GM18498 (cell line): ENCODE results near the gene TYR.
"Not testable (repeated sequence)": the region's sequence is repeated elsewhere in the genome, so short reads cannot be mapped to it uniquely, and the experiment has no call there.

Experiments
- ATAC-seq: cut with Tn5 transposase; IDR thresholded peaks from one replicate; pipeline ENCODE4 v1.9.1; 2021; ENCODE audit warnings: mild to moderate bottlenecking, moderate library complexity; ENCODE audit not compliant: unreplicated experiment

The TYR gene

DNA sequence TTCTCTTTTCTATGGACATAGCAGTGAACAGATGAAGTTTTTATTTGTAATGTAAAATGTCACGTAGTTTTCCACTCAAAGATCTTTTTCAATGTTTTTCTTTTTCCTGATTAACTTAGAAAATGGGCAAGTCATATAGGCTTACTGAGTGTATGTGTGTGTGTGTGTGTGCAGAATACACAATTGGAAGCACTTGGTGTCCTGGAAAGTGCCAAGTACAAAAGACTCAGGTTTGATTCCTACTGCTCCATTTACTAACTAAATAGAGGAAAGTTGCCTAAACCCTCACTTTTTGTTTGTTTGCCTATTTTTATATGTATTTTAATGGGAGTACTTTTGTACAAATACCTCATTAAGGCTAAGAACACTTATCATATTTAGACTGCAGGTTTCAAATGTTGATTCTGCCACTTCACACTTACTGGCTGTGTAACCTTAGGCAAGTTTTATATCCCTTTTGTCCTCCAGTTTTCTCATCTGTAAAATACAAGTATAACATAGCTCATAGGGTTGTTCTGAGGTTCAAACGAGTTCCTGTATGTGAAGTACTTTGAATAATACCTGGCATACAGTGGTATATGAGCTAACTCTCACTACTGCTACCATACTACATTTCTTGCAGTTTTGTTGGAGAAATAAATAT is 90.1 kb downstream of the TYR start:
- no peak for ATAC-seq

DNA sequence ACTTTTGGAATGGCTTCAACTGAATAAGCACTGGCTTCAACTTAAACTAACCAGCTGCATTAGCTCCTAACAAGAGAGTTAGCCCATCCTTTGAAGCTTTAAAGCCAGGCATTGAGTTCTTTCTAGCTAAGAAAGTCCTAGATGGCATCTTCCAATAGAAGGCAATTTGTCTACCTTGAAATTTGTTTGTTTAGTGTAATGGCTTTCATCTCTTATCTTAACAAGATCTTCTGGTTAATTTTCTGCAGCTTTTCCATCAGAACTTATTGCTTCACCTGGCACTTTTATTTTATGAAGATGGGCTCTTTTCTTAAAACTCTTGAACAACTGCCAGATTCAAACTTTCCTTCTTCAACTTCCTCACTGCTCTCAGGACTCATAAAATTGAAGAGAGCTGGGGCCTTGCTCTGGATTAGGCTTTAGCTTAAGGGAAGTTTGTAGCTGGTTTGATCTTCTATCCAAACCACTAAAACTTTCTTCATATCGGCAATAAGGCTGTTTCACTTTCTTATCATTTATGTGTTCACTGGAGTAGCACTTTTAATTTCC is 94.9 kb downstream of the TYR start:
- ATAC-seq = not testable (repeated sequence)

DNA sequence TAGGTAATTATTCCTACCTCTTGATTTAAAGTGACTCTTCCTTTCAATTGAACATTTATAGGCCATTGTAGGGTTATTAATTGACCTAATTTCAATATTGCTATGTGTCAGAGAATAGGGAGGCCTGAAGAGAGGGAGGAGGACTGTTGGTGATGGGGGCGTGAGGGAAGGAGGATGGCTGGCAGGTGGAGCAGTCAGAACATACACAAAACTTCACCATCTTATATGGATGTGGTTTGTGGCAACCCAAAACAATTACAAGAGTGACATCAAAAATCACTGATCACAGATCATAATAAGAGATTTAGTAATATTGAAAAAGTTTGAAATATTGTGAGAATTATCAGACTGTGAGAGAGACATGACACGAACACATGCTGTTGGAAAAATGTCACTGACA is 95.5 kb downstream of the TYR start:
- ATAC-seq = not testable (repeated sequence)

DNA sequence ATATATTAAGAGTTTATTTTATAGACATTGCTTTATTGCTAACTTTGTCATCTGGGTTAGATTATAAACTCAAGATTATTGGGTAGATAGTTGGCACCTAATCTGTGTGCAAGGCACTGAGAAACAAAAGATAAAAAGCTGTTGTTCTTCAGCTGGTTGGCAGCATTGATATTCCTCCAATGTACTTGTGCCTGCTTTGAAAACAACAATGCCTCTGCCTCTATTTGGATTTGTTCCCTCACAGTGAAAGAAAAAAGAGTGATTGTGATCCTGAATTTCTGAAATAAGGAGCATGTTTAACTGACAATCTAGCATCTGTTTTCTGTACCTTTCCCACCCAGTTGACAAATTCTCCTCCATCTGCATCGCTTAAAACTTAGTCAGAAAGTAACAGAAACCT is 98.3 kb downstream of the TYR start:
- no peak for ATAC-seq

DNA sequence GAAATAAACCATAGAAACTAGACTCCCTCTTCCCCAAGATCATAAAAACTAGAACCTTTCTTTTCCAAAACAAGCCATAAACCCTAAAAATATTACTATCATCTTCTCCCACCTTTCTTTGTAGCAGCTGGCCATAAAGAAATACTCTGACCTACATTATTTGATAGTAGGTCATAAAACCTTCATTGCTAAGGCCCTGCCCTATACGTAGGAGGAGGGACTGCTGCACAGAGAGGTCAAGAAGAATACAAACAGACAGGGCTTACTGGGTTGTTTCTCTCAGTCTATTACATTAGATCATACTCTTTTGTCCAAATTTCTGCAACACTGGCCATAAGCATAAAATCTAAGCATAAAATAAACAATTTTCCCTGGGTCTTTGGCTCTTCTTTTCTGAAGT is 101.5 kb downstream of the TYR start:
- ATAC-seq = no peak

DNA sequence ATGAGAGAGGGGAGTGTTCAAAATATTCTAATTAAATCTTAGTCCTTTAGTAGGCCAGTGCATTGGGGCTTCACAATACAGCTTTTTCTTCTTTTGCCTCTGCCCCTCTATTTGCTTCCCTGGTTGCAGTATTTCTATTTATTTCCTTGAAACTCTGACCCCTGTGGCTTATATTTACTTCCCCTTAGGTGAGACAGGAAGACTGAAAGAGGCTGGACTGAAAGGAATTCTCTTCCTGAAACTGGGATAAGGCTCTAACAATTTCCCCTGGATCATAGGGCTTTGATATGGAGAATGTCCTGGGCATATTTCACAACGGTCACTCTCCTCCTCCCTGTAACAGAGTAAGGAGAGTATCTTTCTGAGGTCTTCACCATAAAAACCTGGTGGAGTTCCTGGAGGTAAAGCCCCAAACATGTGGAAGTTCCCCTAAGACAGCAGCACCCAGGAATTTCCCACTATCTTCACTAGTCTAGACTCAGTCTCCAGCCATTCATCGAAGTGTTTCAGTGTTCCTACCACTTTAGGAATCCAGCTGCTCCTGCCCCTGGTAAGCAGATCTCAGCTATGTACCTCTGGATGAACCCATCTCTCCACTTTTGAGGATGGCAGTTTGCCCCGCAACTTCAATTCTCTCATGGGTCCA is 103.5 kb downstream of the TYR start:
- ATAC-seq = not testable (repeated sequence)

DNA sequence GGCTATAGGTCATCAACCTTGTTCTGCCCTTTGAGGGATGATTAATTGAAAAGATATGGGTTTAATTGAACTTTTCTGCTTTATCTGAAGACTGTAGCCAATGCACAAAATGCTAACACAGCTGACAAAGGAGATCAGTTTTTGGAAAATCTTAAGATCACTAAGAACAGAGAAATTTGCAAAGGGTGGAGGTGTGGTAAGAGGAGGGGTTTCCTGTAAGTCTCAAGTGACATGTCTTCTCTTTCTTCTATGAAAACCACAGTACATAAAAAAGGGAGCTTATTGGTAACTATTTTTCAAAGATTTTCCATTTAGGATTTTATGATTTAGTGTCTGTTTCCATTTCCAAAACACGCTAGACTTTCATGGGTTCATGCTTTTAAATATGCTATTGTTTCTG is 108.9 kb downstream of the TYR start:
- ATAC-seq = not testable (repeated sequence)

DNA sequence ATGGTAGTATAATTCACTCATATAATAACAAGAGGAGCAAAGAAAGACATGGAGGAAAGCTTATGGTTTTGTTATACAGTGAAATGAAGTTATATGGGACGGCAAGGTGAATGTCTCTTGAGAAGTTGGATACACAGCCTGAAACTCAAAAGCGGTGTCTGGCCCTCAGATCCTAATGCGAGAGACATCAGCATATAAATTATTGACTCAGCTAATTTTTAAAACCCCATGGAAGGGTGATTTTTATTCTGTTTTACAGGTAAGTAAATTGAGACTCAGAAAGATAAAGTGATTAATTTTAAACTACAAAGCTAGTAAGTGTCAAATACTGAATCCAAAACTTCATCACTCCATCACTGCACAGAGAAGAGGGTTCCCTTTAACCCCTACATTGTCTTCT is 110.3 kb downstream of the TYR start:
- ATAC-seq = not testable (repeated sequence)

DNA sequence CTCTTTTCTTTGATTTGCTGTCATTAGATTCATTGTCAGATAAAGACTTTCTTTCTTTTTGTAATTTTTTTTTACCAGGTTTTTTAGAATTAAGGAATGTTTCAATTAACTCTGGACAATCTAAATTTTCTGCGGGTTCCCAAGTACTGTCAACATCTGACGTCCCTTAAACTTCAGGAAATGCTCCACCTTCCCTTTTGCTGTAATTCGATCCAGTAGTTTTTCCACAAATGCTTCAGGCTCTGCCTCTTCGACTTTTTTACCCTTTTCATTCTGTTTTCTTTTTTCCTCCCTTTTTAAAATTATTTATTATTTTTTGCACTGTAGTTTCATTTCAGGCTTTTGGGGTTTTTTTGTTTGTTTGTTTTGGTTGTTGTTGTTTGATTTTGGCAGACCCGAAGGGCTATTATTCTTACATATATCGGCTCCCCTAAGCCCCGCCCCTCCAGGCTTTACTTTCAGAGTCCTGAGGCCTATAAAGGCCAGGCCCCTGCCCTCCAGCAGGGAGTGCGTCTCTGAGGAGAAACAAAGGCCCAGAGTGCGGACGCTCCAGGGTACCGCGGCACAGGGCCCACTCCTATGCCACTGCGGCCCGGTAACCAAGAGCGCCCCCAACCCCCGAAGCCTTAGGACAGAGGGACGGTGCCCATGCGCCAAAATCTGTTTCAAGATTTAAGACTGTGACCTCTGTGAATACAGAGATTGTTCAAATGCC is 116.4 kb downstream of the TYR start:
- no peak for ATAC-seq

DNA sequence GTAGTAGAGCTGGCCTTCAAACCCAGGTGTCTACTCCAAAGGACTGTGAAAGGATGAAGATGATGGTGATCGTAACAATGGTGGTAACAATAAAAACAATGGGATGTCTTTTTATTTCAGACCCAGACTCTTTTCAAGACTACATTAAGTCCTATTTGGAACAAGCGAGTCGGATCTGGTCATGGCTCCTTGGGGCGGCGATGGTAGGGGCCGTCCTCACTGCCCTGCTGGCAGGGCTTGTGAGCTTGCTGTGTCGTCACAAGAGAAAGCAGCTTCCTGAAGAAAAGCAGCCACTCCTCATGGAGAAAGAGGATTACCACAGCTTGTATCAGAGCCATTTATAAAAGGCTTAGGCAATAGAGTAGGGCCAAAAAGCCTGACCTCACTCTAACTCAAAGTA is 117.3 kb downstream of the TYR start:
- not testable (repeated sequence) for ATAC-seq

DNA sequence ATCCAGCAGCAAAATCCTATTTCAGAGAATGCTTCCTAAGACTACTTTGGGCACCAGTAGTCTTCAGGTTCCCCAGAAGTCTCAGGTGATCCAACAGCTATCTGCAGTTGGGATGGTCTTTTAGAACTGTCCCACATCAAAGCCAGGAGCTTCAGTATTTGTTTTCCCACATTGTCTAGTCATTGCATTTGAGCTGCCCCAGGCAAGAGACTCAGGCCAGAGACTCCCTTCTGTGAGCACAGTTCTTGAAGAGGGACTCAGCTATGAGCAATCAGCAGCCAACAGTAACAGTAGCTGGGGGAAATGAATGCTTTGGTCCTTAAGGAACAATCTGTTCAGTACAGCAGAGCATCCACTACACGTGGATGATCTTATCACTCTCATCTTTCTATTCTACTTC is 125.4 kb downstream of the TYR start:
- ATAC-seq = not testable (repeated sequence)

DNA sequence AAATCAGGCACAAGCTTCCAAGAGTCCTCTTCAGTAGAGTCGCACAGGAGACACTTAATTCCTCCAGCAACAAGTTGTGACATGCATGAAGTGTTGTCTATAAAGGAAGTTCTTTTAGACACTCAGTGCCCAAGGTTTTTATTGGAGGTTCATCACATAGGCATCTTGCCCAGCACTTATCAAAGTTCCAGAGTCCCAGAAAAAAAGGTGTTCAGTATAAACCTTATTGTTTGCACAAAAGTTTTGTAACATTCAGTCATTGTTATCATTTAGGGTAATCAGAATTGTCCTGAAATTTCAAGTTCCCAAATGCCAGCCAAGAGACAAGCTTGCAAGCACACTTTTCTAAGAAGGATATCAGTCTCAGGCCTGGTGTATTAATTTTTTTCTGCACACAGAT is 130.6 kb downstream of the TYR start:
- not testable (repeated sequence) for ATAC-seq

DNA sequence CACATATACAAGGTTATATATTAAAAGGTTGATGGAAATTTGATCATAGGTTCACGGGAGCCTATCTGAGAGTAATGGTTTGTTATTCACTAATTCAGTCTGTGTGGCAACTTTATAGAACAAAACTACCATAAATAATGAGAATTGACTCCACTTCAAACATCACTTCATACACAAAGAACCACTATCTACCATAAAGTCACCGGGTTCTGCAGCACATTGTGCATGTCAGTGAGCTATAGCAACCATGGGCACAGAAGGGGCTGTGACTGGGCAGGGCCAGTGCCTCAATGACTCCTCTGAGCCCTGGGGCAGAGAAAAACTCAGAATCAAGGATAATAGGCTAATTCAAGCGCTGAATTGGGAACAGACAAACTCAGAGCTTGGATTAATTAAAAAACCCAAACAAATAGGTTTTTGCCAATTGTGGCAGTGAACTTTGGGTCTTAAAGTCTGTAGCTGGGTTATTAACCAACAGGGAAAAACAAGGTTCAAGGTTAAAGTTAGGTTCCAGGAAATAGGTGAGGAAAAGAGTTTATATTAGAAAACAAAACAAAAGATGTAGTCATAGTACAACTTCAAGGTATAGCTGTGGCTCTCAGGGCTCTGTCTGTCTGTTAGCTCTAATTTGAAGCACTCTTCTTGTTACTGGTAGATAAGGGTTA is 131.8 kb downstream of the TYR start:
- ATAC-seq = not testable (repeated sequence)

DNA sequence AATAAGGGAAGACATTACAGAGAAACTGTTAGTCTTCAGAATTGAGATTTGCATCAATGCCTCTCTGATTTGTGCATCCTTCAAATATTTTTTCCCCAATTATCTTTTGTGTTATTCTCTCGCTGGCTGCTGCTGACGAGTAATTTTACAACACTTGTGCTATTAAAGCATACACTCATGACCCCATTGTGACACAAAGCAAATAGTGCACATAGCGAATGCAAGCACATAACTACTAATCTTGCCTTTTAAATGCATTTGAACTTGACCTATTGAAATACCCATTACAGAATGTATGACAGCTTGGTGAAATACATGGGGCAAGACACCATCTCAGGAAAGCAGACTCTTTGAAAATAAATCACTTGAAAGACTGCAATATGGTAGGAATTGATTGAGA is 132.9 kb downstream of the TYR start:
- not testable (repeated sequence) for ATAC-seq

DNA sequence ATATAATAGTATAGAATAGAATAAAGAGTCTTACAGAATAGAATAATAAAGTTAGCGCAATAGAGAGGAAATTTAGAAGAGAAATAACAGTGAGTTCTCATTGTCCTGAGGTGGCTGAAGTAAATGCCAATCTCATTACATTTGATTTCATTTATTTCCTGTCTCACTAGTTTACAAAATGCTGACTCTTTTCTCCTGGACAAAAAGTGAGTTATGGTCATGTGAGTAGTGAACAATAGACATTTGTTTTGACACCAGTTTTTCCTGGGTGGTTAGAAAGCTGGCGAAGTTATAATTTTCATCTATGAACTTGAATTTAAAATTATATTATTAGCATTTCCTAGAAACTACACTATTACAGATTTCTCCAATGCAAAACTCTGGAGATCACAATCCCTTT is 143.7 kb downstream of the TYR start:
- no peak for ATAC-seq

DNA sequence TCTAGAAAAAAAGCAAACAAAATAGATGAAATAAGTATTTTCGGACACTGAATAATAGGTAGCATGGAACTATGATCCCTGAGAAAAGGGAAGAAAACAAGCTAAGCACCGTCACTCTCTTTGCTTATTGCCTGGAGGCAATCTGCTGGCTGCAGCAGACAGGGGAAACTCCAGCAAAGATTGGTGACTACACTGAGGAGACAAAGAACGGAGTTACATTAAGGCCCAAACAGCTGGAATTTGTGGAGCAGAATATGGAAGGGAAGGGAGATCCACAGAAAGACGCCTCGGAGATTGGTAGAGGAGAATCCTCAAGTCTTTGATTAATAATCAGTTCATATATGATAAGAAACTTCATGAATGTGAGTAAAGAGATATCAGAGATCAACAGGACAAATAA is 150.2 kb downstream of the TYR start:
- ATAC-seq = no peak

DNA sequence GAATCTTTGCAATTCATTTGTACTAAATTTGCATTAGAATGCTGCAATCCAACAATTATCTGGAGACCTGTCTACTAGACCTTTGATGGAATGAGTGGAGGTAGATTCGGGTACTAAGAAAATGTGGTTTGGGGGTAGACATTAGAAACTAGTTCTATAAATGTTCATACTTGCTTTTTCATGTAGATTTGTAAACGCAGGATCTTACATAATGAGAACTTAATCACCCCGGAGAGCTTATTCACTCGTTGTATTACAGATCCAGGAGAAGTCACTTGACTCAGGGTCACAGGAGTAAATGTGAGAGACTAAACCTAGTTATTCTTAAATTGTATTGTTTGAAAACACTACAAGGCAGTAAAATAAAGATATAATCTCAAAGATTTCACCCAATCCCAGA is 154.3 kb downstream of the TYR start:
- not testable (repeated sequence) for ATAC-seq

DNA sequence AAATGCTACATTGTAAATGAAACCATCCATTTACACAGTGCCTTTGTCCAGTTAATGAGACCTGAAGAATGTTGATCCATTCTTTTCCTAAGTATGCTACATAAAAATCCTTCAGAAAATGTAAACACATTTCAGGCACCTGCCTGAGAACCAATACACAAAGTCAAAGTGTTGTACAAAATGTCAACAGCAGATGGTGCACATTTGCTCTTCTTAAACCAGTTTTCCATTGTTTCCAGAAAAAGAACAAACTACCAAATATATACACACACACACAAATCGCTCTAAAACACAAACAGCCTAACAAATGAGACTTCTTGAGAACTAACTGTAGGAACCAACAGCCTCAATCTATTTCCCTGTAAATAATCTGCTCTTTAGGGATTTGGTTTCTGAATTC is 156.0 kb downstream of the TYR start:
- not testable (repeated sequence) for ATAC-seq

DNA sequence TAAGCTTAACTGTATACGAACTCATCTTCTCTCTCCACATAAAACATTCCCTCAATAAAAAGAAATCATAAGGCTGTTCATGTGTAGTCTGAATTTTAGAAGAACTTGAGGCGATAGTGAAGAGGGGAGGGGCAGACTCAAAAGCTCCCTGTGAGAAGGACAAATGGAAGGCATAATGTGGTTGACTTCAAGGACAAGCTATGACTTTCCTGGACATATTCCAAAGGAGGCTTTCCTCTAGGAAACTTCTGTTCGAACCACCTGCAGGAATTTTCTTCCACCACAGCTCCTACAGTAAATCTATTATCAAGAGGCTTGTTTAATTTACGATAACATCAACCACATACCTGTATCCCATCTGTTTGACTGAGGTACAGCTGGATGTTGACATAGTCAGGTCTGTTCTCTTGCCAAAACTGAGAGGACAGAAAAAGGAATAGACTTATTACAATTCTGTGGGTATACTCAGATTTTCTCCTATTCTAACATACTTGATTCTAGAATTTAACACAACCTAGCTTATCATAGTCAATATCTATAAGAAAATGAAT is 159.5 kb downstream of the TYR start:
- not testable (repeated sequence) for ATAC-seq

DNA sequence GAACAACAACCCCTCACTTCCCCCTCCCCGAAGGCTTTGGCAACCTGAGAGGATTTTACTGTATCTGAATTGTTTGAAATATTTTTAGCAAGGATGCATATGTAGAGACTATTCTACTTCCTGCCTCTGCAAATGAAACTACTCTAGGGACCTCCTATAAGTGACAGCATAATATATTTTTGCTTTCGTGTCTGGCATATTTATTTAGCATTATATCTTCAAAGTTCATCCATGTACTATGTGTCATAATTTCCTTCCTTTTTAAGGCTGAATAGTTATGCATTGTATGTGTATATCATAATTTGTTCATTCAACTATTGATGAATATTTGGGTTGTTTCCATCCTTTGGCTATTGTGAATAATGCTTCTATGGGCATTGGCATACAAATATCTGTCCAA is 160.4 kb downstream of the TYR start:
- not testable (repeated sequence) for ATAC-seq

DNA sequence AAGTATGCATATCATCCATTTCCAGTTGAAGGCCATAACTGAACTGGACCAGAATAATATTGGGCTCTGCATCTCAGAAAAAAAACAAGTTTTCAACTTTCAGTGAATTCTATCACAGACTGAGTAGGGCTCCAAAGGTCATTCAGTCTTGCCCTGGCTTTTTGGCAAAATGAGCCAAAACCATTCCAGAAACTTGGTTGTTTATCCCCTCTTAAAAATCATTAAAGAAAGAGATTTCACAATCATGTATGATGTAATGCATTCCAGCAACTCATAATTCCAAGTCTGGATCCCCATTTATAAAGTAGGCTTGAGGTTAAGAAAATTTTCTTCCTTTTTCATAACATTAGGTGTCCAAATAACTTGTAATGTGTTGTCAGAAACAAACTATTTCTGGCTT is 162.8 kb downstream of the TYR start:
- not testable (repeated sequence) for ATAC-seq
